Measurements from ENCODE around the gene ZNF3.

The ZNF3 gene

GRCh38 chr7:100093498-100093897, 12.0 kb upstream of the ZNF3 start:
- DNase-seq (ENCODE audit: low read depth) = no peak
- TF ChIP-seq CTCF (IDR thresholded peaks at IDR 0.05; ENCODE audit: control insufficient read depth, insufficient read depth, low read depth, low read length, missing control alignments) = no peak

GRCh38 chr7:100093054-100093453, 11.5 kb upstream of the ZNF3 start:
- H3K4me3 ChIP-seq (ENCODE audit: control insufficient read depth, low read depth, low read length) = no peak overlapping the region
- no peak for DNase-seq (ENCODE audit: low read depth)
- TF ChIP-seq CTCF (IDR thresholded peaks at IDR 0.05; ENCODE audit: control insufficient read depth, insufficient read depth, low read depth, low read length, missing control alignments) = no peak

More at GRCh38 chr7:100093498-100093897, 12.0 kb upstream of the ZNF3 start:
- H3K4me3 ChIP-seq (ENCODE audit: control insufficient read depth, low read depth, low read length) = no peak overlapping the region

GRCh38 chr7:100091411-100092181, 10.1 kb upstream of the ZNF3 start:
- TF ChIP-seq CTCF (IDR thresholded peaks at IDR 0.05; ENCODE audit: control insufficient read depth, insufficient read depth, low read depth, low read length, missing control alignments) = no peak
- H3K4me3 ChIP-seq (ENCODE audit: control insufficient read depth, low read depth, low read length) = no peak overlapping the region
- DNase-seq (ENCODE audit: low read depth) = no peak

- H3K4me3 ChIP-seq (ENCODE audit: control insufficient read depth, low read depth, low read length) = no peak overlapping the region
- TF ChIP-seq CTCF (IDR thresholded peaks at IDR 0.05; ENCODE audit: control insufficient read depth, insufficient read depth, low read depth, low read length, missing control alignments) = no peak
- DNase-seq (ENCODE audit: low read depth) = no peak
Observed at GRCh38 chr7:100090527-100091410, 9.2 kb upstream of the ZNF3 start.

- H3K4me3 ChIP-seq (ENCODE audit: control insufficient read depth, low read depth, low read length) = peak overlapping the region; percentile 80
- no peak for TF ChIP-seq CTCF (IDR thresholded peaks at IDR 0.05; ENCODE audit: control insufficient read depth, insufficient read depth, low read depth, low read length, missing control alignments)
- no peak for DNase-seq (ENCODE audit: low read depth)
Observed at GRCh38 chr7:100089458-100090196, 8.1 kb upstream of the ZNF3 start.

Data from AG09309 (cell line).